Hematopoietic multipotent progenitor cell treated with erythropoietin and hydrocortisone succinate and interleukin-3 and kit ligand, for 6 days (in vitro differentiated cells): Measurements from ENCODE around the gene RPL9.
"Not testable (repeated sequence)": the region's sequence is repeated elsewhere in the genome, so short reads cannot be mapped to it uniquely, and the experiment has no call there.

Source experiments
- DNase-seq: peaks from one replicate; pipeline ENCODE4 v3.0.0-alpha.2; 2015

RPL9 gene

GRCh38 chr4:39458505-39459300 lies at the start of gene RPL9, which contains the start of gene LIAS:
Gene RPL9, minus strand, starts transcription at chr4:39458922. Its CDS starts 483 bp downstream, at chr4:39458439.
Gene LIAS, plus strand, starts transcription at chr4:39459056. Its CDS starts 62 bp downstream, at chr4:39459118.
- peak; percentile 99 for DNase-seq

- no peak for DNase-seq
Measured at GRCh38 chr4:39505581-39505980, 46.9 kb upstream of the RPL9 start.

- DNase-seq, result no peak
Measured at GRCh38 chr4:39504538-39504937, 45.8 kb upstream of the RPL9 start.

- not testable (repeated sequence) for DNase-seq
Measured at GRCh38 chr4:39502664-39503035, 43.9 kb upstream of the RPL9 start.

- DNase-seq, result no peak
Measured at GRCh38 chr4:39502019-39502663, 43.4 kb upstream of the RPL9 start.

GRCh38 chr4:39498727-39499020 lies 40.0 kb upstream of the RPL9 start:
- DNase-seq, result no peak

GRCh38 chr4:39497909-39498726 lies 39.4 kb upstream of the RPL9 start:
- no peak for DNase-seq

GRCh38 chr4:39495446-39496213 lies 36.9 kb upstream of the RPL9 start:
- DNase-seq, result no peak

GRCh38 chr4:39494354-39494753 lies 35.6 kb upstream of the RPL9 start:
- no peak for DNase-seq

GRCh38 chr4:39490322-39490721 lies 31.6 kb upstream of the RPL9 start:
- DNase-seq, result no peak

GRCh38 chr4:39486221-39486804 lies 27.6 kb upstream of the RPL9 start:
- DNase-seq, result no peak

GRCh38 chr4:39484582-39485272 lies 26.0 kb upstream of the RPL9 start:
- peak; percentile 36 for DNase-seq

GRCh38 chr4:39480902-39481695 lies 22.4 kb upstream of the RPL9 start:
- DNase-seq, result no peak

- no peak for DNase-seq
Measured at GRCh38 chr4:39480251-39480650, 21.5 kb upstream of the RPL9 start.

- no peak for DNase-seq
Measured at GRCh38 chr4:39476187-39476895, 17.6 kb upstream of the RPL9 start.

GRCh38 chr4:39472396-39472795 lies 13.7 kb upstream of the RPL9 start:
- DNase-seq, result no peak

- no peak for DNase-seq
Measured at GRCh38 chr4:39470402-39470801, 11.7 kb upstream of the RPL9 start.

GRCh38 chr4:39469429-39470077 lies 10.8 kb upstream of the RPL9 start:
- DNase-seq, result peak; percentile 88

GRCh38 chr4:39467464-39467863 lies 8.7 kb upstream of the RPL9 start:
- no peak for DNase-seq

- DNase-seq, result no peak
Measured at GRCh38 chr4:39466747-39467146, 8.0 kb upstream of the RPL9 start.
